Stimulated activated naive CD8-positive, alpha-beta T cell treated with anti-CD3 and anti-CD28 coated beads, Interleukin-15, Interleukin-2, amounts not matched to agents 100 U/mL and 50 U/mL, for 24 hours (primary cell): ENCODE results near the gene KCNH5.

Experiments
- ATAC-seq: fragments of 150-1000 bp; cut with Tn5 transposase; one replicate; pipeline ENCODE4 v1.10.0; 2021
- DNase-seq: peaks from one replicate; pipeline ENCODE4 v3.0.0; 2021

KCNH5 gene

DNA sequence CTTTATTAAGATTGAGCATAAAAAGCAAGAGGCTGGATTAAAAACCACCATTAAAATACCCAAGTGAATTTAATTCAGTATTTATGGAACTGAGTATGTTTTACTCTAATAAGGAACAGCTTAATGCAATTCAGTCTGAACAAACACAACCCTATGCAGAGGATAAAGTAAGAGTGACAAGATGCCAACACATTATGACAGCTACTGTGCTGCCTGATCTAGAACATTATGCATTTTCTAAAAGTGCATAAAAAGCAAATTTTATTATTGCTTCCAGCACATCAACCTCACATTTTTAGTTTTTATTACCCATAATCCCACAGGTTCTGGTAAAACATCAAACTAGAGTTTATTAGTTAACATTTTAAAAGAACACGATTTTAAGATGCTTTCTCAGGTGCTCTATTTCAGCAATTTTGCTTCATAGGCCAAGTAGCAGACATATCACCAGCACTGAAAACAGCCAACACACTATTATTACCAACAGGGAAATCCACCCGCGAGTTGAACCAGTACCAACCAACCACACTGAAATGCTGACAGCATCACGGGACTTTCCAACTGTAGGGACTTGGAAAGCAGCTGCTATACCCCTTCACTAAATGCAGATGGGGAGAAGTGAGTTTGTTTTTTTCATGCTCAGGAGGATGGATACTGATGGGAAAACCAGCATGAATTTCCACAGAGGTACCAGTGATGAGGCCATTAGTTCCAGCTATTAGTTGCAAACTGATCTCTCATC, 372.1 kb downstream of the KCNH5 start:
- DNase-seq (no peak), ATAC-seq (no peak)

DNA sequence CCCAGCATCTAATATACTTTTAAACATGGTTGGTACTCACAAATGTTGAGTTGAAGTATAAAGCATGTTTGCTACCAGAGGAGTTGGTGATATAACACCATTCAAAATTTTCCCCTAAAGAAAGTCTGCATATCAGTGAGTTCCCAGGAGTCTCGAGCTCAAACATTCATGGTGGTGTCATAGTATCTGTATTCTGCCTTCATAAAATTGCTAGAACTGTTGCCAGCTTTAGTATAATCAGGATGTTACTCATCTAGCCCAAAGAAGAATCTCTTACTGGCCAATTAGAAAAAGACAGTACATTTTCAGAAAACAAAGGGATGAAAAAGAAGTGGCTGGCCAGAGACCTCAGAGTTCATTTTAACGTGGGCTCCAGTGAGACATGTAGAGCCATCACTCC, 374.7 kb downstream of the KCNH5 start:
- no peak for DNase-seq
- no peak for ATAC-seq

DNA sequence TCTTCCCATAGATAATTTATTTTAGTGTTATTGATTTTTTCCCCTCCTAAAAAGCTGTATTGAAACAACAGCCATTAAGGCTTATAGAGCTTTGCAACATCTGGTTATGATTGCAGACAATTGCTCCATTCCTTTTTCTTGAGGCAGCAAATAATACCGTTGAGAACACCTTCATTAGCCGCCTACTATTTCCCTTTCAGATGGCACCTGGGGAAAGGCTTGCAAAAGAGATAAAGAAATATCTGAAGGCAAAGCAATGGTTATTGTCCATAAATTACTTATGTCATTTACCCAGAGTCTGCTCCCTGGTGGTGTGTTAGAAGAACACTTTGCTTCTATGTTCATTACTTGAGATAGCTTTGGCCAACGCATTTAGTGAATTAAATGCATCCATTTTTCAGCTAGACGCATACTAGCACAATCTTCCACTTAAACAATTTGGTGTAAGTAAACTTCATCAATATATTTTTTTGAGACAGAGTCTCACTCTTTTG, 377.8 kb downstream of the KCNH5 start:
- no peak for DNase-seq
- no peak for ATAC-seq

DNA sequence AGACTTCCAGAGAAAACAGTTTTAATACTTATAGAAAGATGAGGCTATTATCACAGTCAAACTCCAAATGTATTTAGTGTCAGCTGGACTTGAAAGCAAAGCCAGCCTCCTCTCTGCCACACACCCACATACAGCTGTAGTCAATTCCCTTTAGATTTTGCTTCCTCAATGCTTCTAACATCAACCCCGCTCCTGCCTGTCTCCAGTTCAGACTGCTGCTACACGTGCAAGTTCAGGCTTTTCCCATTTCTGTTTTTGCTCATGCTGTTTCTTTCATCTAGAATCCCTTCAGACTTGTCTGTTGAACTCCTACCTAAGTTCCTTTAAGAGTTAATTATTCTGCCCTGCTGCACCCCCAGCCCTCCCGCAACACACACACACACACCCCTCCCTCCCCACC, 380.0 kb downstream of the KCNH5 start:
- DNase-seq (no peak), ATAC-seq (no peak)

DNA sequence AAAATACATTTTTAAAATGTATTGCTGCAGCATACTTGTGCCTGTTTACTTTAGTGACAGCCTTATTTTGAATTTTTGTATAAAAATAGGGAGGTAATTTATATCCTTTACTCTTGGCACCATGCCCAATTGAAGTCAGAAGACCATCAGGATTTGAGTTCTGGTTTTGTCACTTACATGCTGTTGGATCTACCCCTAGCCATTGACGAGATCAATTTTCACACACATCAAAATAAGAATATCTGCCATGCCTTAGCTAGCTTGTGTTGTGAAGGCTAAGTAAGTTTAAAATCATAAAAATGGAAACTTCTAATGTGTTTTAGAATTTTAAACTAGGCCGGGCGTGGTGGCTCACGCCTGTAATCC, 381.8 kb downstream of the KCNH5 start:
- ATAC-seq (no peak), DNase-seq (no peak)

DNA sequence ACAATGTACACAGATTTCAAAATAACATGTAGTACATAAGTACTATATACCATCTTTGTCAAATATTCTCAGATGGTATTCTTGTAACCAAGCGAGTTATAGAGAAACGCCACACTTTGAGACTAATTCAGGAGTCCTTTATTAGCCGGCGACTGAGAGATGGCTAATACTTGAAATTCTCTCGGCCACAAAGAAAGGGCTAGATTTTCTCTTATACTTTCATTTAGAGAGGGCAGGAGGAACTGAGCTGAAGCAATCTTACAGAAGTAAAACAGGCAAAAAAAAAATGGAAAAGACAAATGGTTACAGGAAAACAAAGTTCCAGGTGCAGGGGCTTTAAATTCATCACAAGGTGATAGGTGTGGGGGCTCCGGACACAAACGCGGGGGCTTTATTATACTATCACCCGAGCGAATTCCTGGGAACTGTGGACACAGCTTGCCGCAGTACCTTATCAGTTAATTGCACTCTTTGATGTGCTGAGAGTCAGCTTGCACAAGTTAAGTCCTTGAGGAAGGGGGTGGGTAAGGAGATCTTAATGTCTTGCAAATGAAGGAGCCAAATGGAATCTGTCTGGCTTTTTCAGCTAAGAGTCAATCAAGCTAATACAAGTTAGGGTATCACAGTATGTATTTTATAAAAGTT, 382.3 kb downstream of the KCNH5 start:
- DNase-seq (no peak), ATAC-seq (no peak)

DNA sequence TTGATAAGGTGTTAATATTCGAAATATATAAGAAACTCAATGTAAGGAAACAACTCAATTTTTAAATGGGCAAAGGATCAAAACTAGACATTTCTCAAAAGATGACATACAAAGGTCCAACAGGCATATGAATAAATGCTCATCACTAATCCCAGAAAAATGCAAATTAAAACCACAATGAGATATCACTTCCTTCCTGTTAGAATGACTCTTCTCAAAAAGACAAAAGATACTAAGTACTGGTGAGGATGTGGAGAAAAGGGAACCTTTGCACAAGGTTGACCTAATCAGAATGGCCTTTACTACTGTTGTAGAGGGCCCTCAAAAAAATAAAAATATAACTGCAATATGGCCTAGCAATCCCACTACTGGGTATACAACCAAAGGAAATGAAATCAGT, 383.4 kb downstream of the KCNH5 start:
- DNase-seq (no peak), ATAC-seq (no peak)

DNA sequence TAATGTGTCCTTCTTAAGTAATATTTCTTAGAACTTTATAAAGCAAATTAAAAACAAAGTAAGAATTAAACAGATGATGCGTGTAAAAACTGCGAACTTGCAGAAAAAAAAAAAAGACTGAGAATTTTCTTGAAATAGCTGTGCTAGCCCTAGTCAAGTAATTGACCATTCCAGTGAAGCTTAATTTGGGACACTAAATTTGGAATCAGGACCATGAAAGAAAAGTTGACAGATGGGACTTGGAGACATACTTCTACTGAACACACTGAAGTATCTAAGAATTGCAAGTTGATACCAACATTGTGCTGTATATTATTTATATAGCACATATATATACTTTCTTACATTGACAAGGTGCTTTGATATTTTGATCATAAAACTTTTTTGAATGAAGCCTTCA, 386.6 kb downstream of the KCNH5 start:
- no peak for ATAC-seq

DNA sequence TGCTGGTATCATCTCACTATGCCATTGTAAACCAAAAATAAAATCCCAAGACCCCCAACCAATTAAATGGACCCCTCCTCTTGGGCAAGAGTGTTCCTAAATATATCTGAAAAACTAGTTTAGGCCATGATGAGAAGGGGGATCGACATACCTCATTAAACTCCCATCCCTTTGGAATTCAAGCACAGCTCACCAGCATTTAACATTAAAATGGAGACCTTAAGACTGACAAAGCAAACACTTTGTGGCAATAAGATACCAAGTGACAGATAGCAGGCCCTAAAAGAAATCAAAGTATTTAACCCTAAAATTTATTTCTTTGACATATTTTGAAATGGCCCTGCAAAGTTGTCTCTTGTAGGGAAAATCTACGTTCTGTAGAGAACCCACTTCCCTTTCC, 387.9 kb downstream of the KCNH5 start:
- ATAC-seq, result no peak
- no peak for DNase-seq

More for the DNA sequence above, 386.6 kb downstream of the KCNH5 start:
- DNase-seq, result no peak

DNA sequence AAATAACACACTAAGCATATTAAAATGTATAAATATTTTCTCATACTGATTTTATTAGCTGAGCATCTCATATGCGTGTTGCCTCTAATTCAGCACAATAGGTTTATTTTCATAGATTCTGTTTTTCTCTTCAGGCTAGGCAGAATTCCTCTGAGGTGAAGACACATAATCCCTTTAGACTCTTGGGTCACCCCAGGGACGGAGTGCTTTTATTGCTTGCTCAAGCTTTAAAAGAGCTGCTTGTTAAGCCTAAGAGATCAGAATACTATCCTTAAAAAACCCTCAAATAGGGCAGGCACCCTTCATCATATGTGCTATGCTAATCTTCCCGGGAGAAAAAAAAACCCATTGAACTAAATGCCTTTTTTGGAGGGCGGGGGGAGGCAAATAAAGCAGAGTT, 390.1 kb downstream of the KCNH5 start:
- DNase-seq, result no peak

DNA sequence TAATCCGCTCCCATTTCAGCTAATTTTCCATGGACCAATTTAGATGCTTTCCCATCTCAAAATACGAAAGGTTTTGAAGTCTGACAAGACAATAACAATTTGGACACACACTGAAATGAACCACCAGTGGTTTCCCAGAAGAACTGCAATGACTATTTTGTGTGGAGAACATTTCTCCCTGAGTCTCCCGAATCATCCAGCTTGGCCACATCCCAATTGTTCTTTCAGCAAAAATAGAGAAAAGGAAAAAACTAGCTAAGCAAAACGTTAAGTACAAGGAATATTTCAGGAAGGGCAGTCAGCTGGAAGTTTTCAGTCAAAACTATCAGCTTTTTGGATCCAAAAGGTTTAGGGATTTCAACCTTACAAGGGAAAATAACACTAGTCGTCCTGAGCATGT, 390.6 kb downstream of the KCNH5 start:
- ATAC-seq, result no peak
- DNase-seq, result no peak

More for the DNA sequence above, 390.1 kb downstream of the KCNH5 start:
- no peak for ATAC-seq
